H9 (cell line): ENCODE results near the gene AP1G2. TPM values are rescaled to one million over a fixed set of nuclear protein-coding genes. Genes with fewer than 3 reads are reported as not detected.

Experiments
- DNase-seq: peaks from one replicate; pipeline ENCODE4 v3.0.0-alpha.2; 2017
- H2AFZ ChIP-seq: one replicate; pipeline ENCODE4 v1.6.1; 2013; ENCODE audit warnings: mild to moderate bottlenecking, low read length, control low read depth, moderate library complexity
- H2AK5ac ChIP-seq: 2 replicates; pipeline ENCODE4 v1.6.1; 2013; ENCODE audit warnings: low read length, control low read depth, mixed read lengths; ENCODE audit not compliant: insufficient read length
- H2BK120ac ChIP-seq: one replicate; pipeline ENCODE4 v1.6.1; 2013; ENCODE audit warnings: low read depth, mild to moderate bottlenecking, low read length, control low read depth, inconsistent platforms; ENCODE audit not compliant: poor library complexity, severe bottlenecking
- H2BK12ac ChIP-seq: 2 replicates; pipeline ENCODE4 v1.6.1; 2013; ENCODE audit warnings: low read length, control low read depth, mixed read lengths, low read depth; ENCODE audit not compliant: insufficient read length
- H2BK15ac ChIP-seq: 2 replicates; pipeline ENCODE4 v1.6.1; 2013; ENCODE audit warnings: low read depth, low read length, control low read depth
- H2BK20ac ChIP-seq: one replicate; pipeline ENCODE4 v1.6.1; 2013; ENCODE audit warnings: low read depth, mild to moderate bottlenecking, low read length, control low read depth, inconsistent platforms; ENCODE audit not compliant: poor library complexity, severe bottlenecking
- H2BK5ac ChIP-seq: 2 replicates; pipeline ENCODE4 v1.6.1; 2013; ENCODE audit warnings: low read length, control low read depth, mixed read lengths; ENCODE audit not compliant: insufficient read length
- H3K14ac ChIP-seq: 2 replicates; pipeline ENCODE4 v1.6.1; 2013; ENCODE audit warnings: low read length, control low read depth; ENCODE audit not compliant: insufficient read depth
- H3K18ac ChIP-seq: 2 replicates; pipeline ENCODE4 v1.6.1; 2013; ENCODE audit warnings: low read depth, mild to moderate bottlenecking, mixed read lengths, low read length, control low read depth; ENCODE audit not compliant: insufficient read length
- H3K23ac ChIP-seq: 2 replicates; pipeline ENCODE4 v1.6.1; 2013; ENCODE audit warnings: low read length, control low read depth, mixed read lengths, low read depth; ENCODE audit not compliant: insufficient read length
- H3K23me2 ChIP-seq: 2 replicates; pipeline ENCODE4 v1.6.1; 2013; ENCODE audit warnings: low read depth, mild to moderate bottlenecking, mixed read lengths, low read length, control low read depth; ENCODE audit not compliant: insufficient read length, poor library complexity, severe bottlenecking
- H3K27ac ChIP-seq: 2 replicates; pipeline ENCODE4 v1.5.1; 2013; ENCODE audit warnings: low read length, control low read depth, mixed read lengths, low read depth; ENCODE audit not compliant: insufficient read length
- H3K27me3 ChIP-seq: 2 replicates; pipeline ENCODE4 v1.6.1; 2013; ENCODE audit warnings: low read length, control low read depth, inconsistent platforms; ENCODE audit not compliant: insufficient read depth
- H3K4ac ChIP-seq: 2 replicates; pipeline ENCODE4 v1.6.1; 2013; ENCODE audit warnings: low read depth, mild to moderate bottlenecking, control low read depth, inconsistent platforms, low read length, moderate library complexity
- H3K4me1 ChIP-seq: 2 replicates; pipeline ENCODE4 v1.6.1; 2013; ENCODE audit warnings: low read length, control low read depth, inconsistent platforms; ENCODE audit not compliant: insufficient read depth
- H3K4me2 ChIP-seq: 2 replicates; pipeline ENCODE4 v1.6.1; 2013; ENCODE audit warnings: low read length, control low read depth, mixed read lengths; ENCODE audit not compliant: insufficient read length, insufficient read depth
- H3K56ac ChIP-seq: 2 replicates; pipeline ENCODE4 v1.6.1; 2013; ENCODE audit warnings: low read depth, mild to moderate bottlenecking, mixed read lengths, low read length, control low read depth; ENCODE audit not compliant: insufficient read length
- H3K79me1 ChIP-seq: 2 replicates; pipeline ENCODE4 v1.6.1; 2013; ENCODE audit warnings: low read depth, mild to moderate bottlenecking, moderate library complexity, low read length, control low read depth, inconsistent platforms; ENCODE audit not compliant: insufficient read depth, poor library complexity, severe bottlenecking
- H3K79me2 ChIP-seq: 2 replicates; pipeline ENCODE4 v1.6.1; 2013; ENCODE audit warnings: low read length, control low read depth, inconsistent platforms; ENCODE audit not compliant: insufficient read depth
- H3K9ac ChIP-seq: 2 replicates; pipeline ENCODE4 v1.6.1; 2013; ENCODE audit warnings: low read length, control low read depth, mixed read lengths; ENCODE audit not compliant: insufficient read length; ENCODE audit errors: extremely low read depth
- H3K9me3 ChIP-seq: one replicate; pipeline ENCODE4 v1.6.1; 2013; ENCODE audit warnings: low read depth, low read length, inconsistent platforms; ENCODE audit not compliant: control insufficient read depth
- H3T11ph ChIP-seq: one replicate; pipeline ENCODE4 v1.6.1; 2013; ENCODE audit warnings: mild to moderate bottlenecking, low read length, control low read depth, inconsistent platforms
- H4K20me1 ChIP-seq: one replicate; pipeline ENCODE4 v1.6.1; 2013; ENCODE audit not compliant: control insufficient read depth, insufficient read length, insufficient read depth
- H4K5ac ChIP-seq: 2 replicates; pipeline ENCODE4 v1.6.1; 2013; ENCODE audit warnings: low read depth, mild to moderate bottlenecking, mixed read lengths, low read length, control low read depth; ENCODE audit not compliant: insufficient read length
- H4K8ac ChIP-seq: replicated peaks from 2 replicates; pipeline ENCODE4 v1.6.1; 2013; ENCODE audit warnings: low read length, control low read depth, mixed read lengths, low read depth; ENCODE audit not compliant: insufficient read length
- H4K91ac ChIP-seq: 2 replicates; pipeline ENCODE4 v1.6.1; 2013; ENCODE audit warnings: low read depth, mild to moderate bottlenecking, moderate library complexity, mixed read lengths, low read length, control low read depth; ENCODE audit not compliant: insufficient read length
- H3K27ac Mint-ChIP-seq, 3 experiments: 2 replicates in 2 of 3; 3 replicates in 1 of 3; pipeline ENCODE4 v1.8.0; 2020 to 2021; ENCODE audit warnings: mixed read lengths in 3 of 3, mild to moderate bottlenecking in 1 of 3, moderate library complexity in 1 of 3
- H3K27me3 Mint-ChIP-seq: 2 replicates; pipeline ENCODE4 v1.8.0; 2021; ENCODE audit warnings: low read depth, mild to moderate bottlenecking, moderate library complexity, mixed read lengths
- H3K36me3 Mint-ChIP-seq, 3 experiments: 2 replicates in 2 of 3; 3 replicates in 1 of 3; pipeline ENCODE4 v1.8.0; 2020 to 2021; ENCODE audit warnings: low read depth in 3 of 3, mixed read lengths in 3 of 3; ENCODE audit not compliant: insufficient read depth in 1 of 3
- H3K4me1 Mint-ChIP-seq, 2 experiments: 2 replicates each; pipeline ENCODE4 v1.8.0; 2020; ENCODE audit warnings: mixed read lengths in 2 of 2
- H3K4me3 Mint-ChIP-seq, 2 experiments: 2 replicates in 1 of 2; 3 replicates in 1 of 2; pipeline ENCODE4 v1.8.0; 2020 to 2021; ENCODE audit warnings: mild to moderate bottlenecking in 2 of 2, mixed read lengths in 2 of 2, moderate library complexity in 1 of 2
- H3K9me3 Mint-ChIP-seq, 2 experiments: 2 replicates in 1 of 2; 3 replicates in 1 of 2; pipeline ENCODE4 v1.8.0; 2020; ENCODE audit warnings: mild to moderate bottlenecking in 2 of 2, mixed read lengths in 2 of 2, moderate library complexity in 1 of 2
- WGBS: extraction: QIAGEN DNeasy Blood & Tissue Kit; methylation state at CpG from one replicate; pipeline ENCODE4 v1.1.7; 2013; ENCODE audit warnings: missing lambda C conversion rate, low lambda C conversion rate, mixed read lengths; ENCODE audit not compliant: insufficient read length; ENCODE audit errors: extremely low coverage; 5-methylcytosine and 5-hydroxymethylcytosine counted together
- total RNA-seq: library from RNA; stranded (reverse); gene quantifications from 2 replicates; pipeline ENCODE4 v1.2.1, GENCODE V29; 2021
- TF ChIP-seq, protein P1 (sequence below): fragments of 200-600 bp; sonication (generic); conservative IDR thresholded peaks from 3 replicates; pipeline ENCODE4 v1.8.0; 2021; ENCODE audit warnings: antibody characterized with exemption, mild to moderate bottlenecking

The AP1G2 gene
- total RNA-seq, 1 experiment from 2014 or later, result 107 TPM

DNA sequence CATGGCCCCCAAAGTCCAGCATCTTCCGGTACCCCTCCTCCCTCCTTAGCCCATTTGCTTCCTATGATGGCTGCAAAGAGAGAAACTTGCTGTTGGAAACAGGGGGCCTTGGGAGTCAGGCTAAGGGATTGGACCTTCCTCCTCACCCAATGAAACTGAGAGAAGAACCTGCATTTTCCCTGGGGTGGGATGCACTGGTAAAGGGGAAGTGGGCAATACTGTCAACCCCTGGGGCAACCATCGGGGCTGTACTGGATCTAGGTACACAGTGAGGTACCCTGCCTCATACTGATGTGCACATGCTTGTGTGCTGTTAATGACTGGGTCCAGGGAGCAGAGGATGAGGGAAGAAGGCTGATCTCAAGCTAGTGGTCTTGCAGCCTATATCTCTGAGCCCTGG is 22.0 kb upstream of the AP1G2 start:
- Histone ChIP-seq H2BK20ac (no peak overlapping the region), H3K4me1 (no peaks in the 10 kb centered on the region; the same call in 1 of the 2 replicates), H3K27me3 (no peaks in the 10 kb centered on the region), H2BK120ac (no peak overlapping the region), H3K23ac (no peak overlapping the region), H2BK5ac (no peak overlapping the region), H4K8ac (no peak overlapping the region), H3K27ac (no peak overlapping the region), H3K4ac (no peak overlapping the region), H3K18ac (no peak overlapping the region), H3K79me2 (no peaks in the 10 kb centered on the region), H2AK5ac (no peak overlapping the region), H4K5ac (no peak overlapping the region), H3K9me3 (no peaks in the 10 kb centered on the region), H3K23me2 (no peaks in the 10 kb centered on the region), H4K91ac (no peak overlapping the region), H3K56ac (no peak overlapping the region), H3K4me2 (no peak overlapping the region), H2BK15ac (no peak overlapping the region), H3K79me1 (no peaks in the 10 kb centered on the region), H3K14ac (no peak overlapping the region), H4K20me1 (no peaks in the 10 kb centered on the region), H3T11ph (no peak overlapping the region), H2AFZ (no peak overlapping the region), H3K9ac (no peak overlapping the region), H2BK12ac (no peak overlapping the region)
- TF ChIP-seq, protein P1, sequence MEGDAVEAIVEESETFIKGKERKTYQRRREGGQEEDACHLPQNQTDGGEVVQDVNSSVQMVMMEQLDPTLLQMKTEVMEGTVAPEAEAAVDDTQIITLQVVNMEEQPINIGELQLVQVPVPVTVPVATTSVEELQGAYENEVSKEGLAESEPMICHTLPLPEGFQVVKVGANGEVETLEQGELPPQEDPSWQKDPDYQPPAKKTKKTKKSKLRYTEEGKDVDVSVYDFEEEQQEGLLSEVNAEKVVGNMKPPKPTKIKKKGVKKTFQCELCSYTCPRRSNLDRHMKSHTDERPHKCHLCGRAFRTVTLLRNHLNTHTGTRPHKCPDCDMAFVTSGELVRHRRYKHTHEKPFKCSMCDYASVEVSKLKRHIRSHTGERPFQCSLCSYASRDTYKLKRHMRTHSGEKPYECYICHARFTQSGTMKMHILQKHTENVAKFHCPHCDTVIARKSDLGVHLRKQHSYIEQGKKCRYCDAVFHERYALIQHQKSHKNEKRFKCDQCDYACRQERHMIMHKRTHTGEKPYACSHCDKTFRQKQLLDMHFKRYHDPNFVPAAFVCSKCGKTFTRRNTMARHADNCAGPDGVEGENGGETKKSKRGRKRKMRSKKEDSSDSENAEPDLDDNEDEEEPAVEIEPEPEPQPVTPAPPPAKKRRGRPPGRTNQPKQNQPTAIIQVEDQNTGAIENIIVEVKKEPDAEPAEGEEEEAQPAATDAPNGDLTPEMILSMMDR, result no peak
- no peak for DNase-seq
- Mint-ChIP-seq H3K36me3 (peaks cover 0 to 3% (median 2%) of the 10 kb centered on the region in 3 experiments; a peak in 1 of 7 replicates), H3K4me3 (no peak overlapping the region), H3K4me1 (peaks cover 12 to 20% of the 10 kb centered on the region in 2 experiments), H3K9me3 (peaks cover 3 to 5% of the 10 kb centered on the region in 2 experiments; a peak in 3 of 5 replicates), H3K27ac (no peak overlapping the region), H3K27me3 (peaks cover 15% of the 10 kb centered on the region)
- WGBS, result no CpG with 5 or more reads among the region's 2 CpGs
